Stimulated activated CD8-positive, alpha-beta memory T cell treated with anti-CD3 and anti-CD28 coated beads, Interleukin-4, amount 100 ng/mL, for 24 hours (primary cell): ENCODE measurements around the gene PMIS2.
"Not testable (repeated sequence)": the region's sequence is repeated elsewhere in the genome, so short reads cannot be mapped to it uniquely, and the experiment has no call there.

Experiments
- DNase-seq: peaks from one replicate; pipeline ENCODE4 v3.0.0-alpha.2; 2020; ENCODE audit warnings: low read depth

The PMIS2 gene

DNA sequence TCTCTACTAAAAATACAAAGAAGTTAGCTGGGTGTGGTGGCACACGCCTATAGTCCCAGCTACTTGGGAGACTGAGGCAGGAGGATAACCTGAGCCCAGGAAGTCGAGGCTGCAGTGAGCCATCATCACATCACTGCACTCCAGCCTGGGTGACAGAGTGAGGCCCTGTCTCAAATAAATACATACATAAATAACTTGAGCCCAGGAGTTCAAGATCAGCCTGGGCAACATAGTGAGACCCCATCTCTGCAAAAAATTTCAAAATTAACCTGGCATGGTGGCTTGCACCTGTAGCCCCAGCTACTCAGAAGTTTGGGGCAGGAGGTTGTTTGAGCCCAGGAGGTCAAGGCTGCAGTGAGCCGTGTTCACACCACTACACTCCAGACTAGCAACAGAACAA is 9.1 kb downstream of the PMIS2 start:
- not testable (repeated sequence) for DNase-seq

DNA sequence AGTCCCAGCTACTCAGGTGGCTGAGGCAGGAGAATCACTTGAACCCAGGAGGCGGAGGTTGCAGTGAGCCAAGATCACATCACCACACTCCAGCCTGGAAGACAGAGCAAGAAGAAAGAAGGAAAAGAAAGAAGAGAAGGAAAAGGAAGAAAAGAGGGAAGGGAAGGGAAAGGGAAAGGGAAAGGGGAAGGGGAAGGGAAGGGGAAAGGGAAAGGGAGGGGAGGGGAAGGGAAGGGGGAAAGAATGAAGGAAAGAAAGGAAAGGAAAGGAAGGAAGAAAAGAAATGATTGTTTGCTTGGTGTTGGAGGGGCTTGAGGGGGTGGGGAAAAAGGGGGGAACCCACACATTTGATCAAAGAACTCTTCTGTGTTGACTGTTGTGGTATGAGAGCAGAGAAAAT is 10.0 kb downstream of the PMIS2 start:
- DNase-seq, result no peak

DNA sequence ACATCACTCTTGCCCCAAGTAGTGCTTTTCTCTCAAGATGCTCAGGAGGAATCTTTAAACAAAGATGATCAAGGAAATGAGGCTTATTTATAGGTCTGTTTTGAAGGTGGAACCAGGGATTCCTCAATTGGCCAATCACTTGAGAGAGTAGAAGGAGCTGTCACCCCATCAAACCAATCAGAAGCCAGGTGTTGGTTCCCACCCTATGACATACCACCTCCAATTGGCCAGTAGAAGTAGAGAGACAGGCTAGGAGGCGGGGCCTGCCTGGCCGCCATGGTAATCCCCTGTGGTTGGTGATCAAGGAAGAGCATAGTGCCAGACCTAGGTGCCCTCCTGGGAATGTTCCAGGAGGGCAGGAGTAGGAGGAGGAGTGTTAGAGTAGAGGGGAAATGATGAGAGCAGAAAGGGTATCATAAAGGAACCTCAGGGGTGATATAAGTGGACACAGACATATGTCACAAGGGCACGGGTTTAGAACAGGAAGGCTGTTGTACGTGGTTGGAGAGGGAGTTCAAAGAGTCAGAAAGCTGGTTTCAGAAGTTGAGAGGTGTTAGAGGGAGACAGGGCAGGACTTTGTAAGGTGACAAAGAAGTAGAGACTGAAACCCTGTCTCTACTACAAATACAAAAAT is 10.5 kb downstream of the PMIS2 start:
- no peak for DNase-seq

DNA sequence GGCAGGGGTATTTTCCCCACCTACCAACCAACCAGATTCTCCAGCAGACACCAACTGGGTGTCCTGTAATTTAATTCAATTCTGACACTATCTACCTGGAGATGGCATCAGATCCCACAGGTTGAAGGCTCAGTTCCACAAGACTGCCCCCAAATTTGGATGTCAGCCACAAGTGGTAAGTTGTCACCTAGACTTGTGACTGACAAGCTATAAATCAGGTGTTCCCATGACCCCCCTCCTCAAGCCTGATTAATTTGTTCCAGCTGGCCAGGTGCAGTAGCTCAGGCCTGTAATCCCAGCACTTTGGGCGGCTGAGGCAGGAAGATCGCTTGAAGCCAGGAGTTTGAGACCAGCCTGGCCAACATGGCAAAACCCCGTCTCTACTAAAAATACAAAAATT is 16.0 kb downstream of the PMIS2 start:
- no peak for DNase-seq

DNA sequence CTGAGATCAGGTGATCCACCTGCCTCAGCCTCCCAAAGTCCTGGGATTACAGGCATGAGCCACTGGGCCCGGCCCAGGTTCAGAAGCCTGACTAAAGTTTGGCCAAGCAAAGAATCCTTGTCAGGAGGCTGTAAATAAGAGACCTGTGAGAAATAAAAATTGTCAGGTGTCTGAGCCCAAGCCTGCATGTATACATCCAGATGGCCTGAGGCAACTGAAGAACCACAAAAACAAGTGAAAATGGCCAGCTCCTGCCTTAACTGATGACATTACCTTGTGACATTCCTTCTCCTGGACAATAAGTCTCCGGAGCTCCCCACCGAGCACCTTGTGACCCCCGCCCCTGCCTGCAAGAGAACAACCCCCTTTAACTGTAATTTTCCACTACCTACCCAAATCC is 18.5 kb downstream of the PMIS2 start:
- not testable (repeated sequence) for DNase-seq

DNA sequence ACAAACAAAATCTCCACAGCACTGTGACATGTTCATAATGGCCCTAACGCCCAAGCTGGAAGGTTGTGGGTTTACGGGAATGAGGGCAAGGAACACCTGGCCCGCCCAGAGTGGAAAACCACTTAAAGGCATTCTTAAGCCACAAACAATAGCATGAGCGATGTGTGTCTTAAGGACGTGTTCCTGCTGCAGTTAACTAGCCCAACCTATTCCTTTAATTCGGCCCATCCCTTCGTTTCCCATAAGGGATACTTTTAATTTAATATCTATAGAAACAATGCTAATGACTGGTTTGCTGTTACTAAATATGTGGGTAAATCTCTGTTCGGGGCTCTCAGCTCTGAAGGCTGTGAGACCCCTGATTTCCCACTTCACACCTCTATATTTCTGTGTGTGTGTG is 21.2 kb downstream of the PMIS2 start:
- DNase-seq, result not testable (repeated sequence)

DNA sequence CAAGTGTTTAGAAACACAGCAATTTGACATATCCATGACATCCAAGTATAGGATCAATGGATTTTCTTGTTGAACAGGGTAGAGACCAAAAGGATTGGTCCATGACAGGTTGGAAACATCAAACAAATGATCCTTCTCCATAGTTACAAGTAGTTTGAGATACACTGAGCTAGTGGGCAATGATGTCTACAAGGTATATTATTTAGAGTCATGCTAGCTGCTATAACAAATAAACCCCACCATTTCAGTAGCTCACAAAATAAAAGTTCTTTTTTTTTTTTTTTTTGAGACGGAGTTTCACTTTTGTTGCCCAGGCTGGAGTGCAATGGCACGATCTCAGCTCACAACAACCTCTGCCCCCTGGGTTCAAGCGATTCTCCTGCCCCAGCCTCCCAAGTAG is 21.7 kb downstream of the PMIS2 start:
- no peak for DNase-seq

DNA sequence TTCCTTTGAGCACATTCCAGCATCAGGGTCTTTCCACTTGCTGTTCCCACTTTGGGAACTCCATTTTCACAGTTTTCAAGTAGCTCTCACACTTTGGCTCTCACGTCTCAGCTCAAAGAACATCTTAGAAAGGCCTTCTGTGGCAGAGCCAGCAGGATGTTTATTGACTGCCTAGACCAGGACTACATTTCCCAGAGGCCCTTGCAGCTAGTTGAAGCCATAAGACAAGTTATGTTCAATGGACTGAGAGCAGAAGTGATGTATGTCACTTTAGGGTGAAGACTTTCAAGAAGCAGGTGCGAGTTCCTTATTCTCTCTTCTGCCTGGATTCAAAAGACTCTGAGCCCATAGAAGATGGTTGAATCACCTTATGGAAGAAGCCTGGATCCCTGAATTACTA is 22.3 kb downstream of the PMIS2 start:
- DNase-seq, result no peak

DNA sequence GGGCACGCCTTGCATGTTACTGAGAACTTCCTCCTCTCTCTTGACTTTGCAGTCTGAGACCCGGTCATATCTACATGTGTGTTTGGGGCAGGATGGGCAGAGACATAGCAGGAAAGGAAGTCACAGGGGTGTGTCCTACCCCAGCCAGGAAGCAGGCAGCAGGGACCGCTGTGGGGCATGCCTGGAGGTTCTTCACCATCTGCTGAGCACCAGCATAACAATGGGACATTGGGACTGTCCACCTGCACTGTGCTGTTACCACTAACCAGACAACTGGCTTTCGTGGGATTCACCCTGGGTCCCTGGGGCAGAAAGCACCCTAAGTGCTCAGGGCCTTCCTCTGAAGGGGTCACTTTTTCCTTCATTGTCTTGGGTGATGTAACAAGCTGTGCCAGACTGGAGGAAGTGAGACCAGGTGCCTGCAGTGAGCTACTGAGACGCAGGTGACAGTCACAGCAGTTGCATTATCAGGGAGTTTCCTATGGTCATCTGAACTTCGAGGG is 23.9 kb downstream of the PMIS2 start:
- no peak for DNase-seq

DNA sequence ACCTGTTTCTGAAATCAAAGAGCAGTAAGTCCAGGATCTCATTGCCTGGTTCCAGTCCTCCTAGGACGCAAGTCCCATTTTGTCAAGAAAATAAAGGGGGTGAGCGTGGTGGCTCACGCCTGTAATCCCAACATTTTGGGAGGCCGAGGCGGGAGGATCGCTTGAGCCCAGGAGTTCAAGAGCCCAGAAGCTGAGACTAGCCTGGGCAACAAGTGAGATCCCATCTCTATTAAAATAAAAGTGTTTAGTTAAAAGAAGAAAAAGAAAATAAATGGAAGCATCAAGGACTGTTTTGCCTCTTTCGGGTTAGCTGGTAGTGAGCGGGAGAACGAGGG is 26.2 kb downstream of the PMIS2 start:
- no peak for DNase-seq

DNA sequence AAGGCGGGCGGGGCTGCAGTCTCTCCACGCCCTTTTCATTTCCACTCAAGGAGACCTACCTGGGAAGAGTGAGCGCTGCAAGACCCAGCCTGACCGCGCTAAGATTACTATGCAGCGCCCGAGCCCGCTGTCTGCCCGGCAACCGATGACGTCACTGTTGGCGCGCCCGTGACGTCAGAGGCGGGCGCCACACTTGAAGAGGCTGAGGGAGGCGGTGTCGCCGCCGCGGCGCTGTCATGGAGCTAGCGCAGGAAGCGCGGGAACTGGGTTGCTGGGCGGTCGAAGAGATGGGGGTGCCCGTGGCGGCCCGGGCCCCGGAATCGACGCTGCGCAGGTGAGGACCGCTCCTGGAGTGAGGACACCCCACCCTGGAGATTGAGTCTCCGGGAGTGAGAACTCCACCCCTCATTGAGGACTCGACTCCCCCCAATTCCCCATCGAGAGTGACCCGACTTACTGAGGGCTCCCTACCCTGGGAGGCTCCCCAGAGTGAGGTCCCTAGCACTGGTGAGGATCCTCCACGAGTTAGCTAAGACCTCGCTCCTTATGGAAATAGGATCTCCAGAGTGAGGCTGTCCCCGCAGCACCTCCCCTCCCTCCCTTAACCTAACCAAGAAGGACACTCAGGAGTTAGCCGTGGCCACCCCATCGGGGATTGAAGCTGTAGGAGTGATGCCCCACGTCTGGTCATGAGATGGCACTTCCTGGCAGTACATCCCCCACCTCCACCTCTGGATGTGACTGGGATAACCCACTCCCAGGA is 26.8 kb downstream of the PMIS2 start, which contains the start of gene HAUS5:
TSS of gene HAUS5 (plus strand) at position 177 of the 763 bp plus-strand sequence. CDS start at position 237, 60 bp downstream.
- peak; percentile 92 for DNase-seq

DNA sequence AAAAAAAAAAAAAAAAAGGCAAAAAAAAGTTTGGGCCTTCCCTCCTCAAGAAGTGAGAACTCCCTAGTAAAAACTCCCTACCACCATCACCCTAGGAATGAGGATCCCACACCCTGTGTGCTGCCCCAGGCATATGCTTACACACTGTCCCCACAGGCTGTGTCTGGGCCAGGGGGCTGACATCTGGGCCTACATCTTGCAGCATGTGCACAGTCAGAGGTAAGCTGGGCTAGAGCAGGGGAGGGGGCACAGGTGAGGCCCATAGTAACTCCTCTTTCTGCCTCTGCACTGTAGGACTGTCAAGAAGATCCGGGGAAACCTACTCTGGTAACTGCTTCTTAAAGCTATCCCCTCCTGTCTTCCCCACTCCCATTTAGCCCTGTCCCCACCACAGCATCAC is 27.6 kb downstream of the PMIS2 start:
- no peak for DNase-seq

DNA sequence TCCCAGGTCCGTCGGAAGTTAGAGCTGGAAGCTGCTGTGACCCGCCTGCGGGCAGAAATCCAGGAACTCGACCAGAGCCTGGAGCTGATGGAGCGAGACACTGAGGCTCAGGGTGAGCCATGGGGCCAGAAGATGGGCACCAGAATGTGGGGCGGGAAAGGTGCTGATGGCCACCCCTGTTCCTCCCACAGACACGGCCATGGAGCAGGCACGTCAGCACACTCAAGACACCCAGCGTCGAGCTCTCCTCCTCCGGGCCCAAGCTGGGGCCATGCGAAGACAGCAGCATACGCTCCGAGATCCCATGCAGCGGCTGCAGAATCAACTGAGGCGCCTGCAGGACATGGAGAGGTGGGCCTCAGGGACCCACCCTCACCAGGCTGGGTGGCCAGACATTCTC is 29.1 kb downstream of the PMIS2 start:
- no peak for DNase-seq

DNA sequence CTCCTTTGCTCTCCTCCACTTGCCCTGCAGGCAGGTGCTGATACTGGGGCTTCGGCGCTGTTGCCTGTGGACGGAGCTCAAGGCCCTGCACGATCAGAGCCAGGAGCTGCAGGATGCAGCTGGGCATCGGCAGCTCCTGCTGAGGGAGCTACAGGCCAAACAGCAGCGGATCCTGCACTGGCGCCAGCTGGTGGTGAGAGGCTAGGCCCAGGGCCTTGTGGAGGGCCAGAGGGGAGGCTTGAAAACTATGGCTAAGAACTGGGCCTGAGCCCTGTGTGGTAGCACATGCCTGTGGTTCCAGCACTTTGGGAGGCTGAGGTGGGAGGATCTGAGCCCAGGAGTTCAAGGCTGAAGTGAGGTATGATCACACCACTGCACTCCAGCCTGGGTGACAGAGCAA is 32.9 kb downstream of the PMIS2 start:
- DNase-seq, result no peak

DNA sequence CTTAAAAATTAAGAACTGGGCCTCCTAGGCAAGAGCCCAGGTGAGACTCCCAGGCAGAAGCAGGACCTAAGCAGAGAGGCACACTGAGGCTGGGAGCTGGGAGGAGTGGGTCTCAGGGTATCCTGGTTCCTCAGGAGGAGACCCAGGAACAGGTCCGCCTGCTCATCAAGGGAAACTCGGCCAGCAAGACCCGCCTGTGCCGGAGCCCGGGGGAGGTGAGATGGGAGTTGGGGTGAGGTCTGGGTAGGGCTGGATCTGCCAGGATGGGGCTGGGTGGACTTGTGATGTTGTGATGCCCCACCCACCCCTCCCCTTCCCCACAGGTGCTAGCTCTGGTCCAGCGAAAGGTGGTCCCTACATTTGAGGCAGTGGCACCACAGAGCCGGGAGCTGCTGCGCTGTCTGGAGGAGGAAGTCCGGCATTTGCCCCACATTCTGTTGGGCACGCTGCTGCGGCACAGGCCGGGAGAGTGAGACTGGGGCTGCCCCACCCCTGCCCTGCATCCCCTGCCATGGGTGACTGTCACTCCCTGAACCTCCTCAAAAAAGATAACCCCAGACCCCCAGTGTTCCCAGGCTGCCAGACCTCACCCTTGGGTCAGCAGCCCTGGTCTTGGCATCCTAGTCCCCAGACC is 33.4 kb downstream of the PMIS2 start:
- no peak for DNase-seq

DNA sequence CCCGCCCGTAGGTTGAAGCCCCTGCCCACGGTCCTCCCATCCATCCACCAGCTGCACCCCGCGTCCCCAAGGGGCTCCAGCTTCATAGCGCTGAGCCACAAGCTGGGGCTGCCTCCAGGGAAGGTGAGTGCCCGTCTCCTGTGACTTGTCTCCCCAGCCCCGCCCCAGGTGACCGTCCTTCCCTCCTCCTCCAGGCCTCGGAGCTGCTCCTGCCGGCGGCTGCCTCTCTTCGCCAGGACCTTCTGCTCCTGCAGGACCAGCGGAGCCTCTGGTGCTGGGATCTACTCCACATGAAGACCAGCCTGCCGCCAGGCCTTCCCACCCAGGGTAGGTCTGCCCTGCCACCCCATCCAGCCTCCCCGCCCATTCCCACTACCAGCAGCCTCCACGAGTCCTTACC is 34.0 kb downstream of the PMIS2 start:
- no peak for DNase-seq

DNA sequence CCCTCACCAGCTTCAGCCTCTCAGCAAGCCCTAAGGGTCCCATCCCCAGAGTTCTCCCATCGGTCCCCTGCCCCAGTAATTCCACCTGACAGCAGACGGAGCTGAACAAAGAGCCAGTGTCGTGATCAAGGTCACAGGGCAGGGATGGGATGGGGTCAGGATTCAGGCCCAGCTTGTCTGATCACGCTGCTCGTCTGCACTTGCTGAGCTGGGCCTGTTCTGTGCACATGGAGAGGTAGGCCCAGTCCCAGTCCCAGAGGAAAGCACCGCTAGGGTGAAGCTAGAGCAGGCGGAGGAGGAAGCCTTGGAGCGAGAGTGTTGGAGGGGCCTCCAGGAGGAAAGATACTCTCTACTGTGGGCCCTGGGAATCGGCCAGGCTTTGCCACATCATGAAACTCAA is 35.7 kb downstream of the PMIS2 start:
- DNase-seq, result no peak

DNA sequence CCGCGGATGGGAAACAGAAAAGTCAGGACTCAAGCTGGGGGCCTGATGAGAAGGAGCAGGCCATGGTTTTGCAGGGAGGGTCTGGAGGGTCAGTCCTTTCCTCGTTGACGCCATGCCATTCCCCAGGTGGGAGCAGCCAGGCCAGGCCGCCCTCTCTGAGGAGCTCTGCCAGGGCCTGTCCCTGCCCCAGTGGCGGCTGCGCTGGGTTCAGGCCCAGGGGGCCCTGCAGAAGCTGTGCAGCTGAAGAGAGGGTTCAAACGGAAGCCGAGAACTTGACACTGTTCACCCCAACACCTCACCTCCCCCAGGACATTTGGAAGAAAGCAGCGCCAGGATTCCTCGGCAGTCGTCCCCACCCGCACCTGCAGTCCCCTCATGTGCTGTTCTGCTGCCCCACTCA is 36.8 kb downstream of the PMIS2 start:
- DNase-seq, result no peak

DNA sequence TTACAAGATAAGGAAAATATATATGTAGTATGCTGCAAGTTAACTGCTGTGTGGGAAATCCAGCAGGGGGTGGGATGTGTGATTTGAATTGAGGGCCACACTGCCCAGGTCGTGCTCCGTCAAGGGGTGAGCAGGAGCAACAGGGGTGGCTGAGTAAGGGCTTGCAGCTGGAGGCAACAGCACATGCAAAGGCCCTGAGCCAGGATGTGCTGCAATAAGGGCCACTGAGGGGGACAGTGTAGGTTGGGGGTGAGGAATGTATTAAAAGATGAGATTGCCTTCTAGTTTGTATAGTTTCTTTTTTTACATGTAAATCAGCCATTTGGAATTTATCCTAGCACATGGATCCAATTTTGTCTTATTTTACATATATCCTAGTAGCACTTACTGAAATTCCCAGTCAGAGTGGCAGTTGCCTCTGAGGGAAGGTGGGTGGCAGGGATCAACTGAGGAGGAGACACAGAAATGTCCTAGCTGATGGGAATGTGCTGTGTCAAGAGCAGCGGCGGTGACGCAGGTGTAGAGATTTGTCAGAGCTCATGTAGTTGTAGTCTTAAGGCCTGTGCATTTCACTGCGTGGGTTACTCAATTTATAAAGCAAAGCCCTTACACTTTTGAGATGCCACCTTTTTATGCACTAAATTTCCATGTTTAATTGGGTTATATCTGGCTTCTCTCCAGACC is 37.5 kb downstream of the PMIS2 start:
- DNase-seq, result no peak

DNA sequence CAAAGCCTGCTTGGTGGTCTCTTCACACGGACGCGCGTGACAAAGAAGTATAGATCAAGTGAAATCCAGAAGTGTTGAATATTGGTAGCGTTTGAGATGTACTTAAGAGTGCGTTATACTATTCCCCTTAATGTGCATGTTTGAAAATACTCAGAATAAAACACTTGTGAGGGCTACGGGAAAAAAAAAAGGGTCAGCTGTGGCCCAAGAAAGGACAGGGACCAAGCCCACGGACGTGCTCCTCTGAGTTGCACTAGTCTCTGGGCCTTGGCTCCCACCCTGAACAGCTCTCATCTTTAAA is 42.2 kb downstream of the PMIS2 start:
- no peak for DNase-seq

DNA sequence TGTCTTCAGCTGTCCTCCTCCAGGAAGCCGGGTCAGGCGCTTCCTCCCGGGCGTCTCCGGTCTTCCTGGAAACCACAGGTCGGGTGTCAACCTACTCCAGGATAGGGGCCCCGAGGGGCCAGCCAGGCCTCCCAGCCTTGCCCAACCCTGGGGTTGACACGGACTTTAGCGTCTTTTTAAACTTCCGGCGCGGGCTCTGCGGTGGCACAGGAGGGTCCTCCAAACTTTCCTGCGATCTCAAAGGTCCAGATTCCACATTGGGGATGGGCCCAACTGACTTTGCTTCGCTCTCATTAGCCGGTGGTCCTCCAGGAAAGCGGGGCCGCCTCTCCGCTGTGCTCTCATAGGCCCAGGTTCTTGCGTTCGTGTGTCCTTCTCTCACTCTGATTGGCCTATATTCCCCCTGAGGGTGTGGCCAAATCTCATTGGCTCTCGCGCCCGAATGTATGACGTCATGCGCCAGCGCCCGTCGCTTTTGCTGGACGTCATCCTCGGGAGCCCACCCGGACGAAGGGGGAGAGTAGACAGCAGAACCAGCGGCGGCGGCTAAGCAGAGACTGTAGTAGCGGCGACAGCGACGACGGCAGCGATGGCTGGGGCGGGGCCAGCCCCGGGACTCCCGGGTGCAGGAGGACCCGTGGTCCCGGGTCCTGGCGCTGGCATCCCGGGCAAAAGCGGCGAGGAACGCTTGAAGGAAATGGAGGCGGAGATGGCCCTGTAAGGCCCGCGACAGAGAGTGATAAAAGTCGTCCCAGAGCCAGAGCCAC is 42.8 kb downstream of the PMIS2 start, which contains the start of gene RBM42:
TSS of gene RBM42 (plus strand) at position 472 of the 767 bp plus-strand sequence. CDS start at position 590, 118 bp downstream.
- DNase-seq, result peak; percentile 95

DNA sequence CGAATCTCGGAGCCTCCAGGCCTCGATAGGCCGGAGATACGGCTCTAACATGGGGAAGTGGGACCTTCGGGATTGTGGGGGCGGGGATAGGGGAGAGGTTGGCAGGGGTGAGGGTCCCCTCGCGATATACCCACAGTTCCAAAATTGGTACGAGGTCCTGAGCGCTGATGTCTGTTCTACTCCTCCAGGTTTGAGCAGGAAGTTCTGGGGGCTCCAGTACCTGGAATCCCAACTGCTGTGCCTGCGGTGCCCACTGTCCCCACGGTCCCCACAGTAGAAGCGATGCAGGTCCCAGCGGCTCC is 43.3 kb downstream of the PMIS2 start:
- no peak for DNase-seq
